GM13976 (cell line): ENCODE data around the gene FBXW11.

Source experiments
- DNase-seq: peaks from one replicate; pipeline ENCODE4 v3.0.0; 2012; ENCODE audit warnings: low spot score
- CTCF ChIP-seq: IDR thresholded peaks from 2 replicates; pipeline ENCODE4 v1.5.1; 2012; ENCODE audit warnings: borderline replicate concordance, mild to moderate bottlenecking; ENCODE audit not compliant: insufficient read depth; ENCODE audit errors: extremely low read depth, missing control alignments, control extremely low read depth
- in situ Hi-C: fragments of 300-500 bp; cut with MboI; formaldehyde crosslinking; loops from one replicate; pipeline ENCODE4 v1.12.0; 2022; ENCODE audit warnings: low sequenced_read_pairs, mixed read lengths, inconsistent platforms; ENCODE audit not compliant: unreplicated experiment

FBXW11 gene

GRCh38 chr5:172050080-172050479 lies 43.6 kb upstream of the FBXW11 start:
- in situ Hi-C loops: no loop called here
- TF ChIP-seq CTCF: no peak
- no peak for DNase-seq

GRCh38 chr5:172049226-172049796 lies 42.9 kb upstream of the FBXW11 start:
- TF ChIP-seq CTCF: no peak
- no peak for DNase-seq
- in situ Hi-C loops: loop anchor here (10.0 to 25.0 kb wide), 3 partner anchors 135 to 637 kb away; partner anchors contain the start of gene FGF18

- in situ Hi-C loops: loop anchor here (10.0 to 25.0 kb wide), 3 partner anchors 134 to 636 kb away; partner anchors contain the start of gene FGF18
- no peak for TF ChIP-seq CTCF
- DNase-seq: no peak
These were observed 42.2 kb upstream of the FBXW11 start for GRCh38 chr5:172048539-172049101.

DNA sequence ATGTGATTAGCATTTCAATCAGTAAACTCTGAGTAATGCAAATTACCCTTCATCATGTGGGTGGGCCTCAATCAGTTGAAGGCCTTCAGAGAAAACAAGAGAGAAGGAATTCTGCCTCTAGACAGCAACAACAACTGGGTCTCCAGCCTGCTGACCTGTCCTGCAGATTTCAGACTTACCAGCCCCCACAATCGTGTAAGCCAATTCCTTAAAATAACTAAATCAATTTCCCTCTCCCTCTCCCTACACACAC lies 41.7 kb upstream of the FBXW11 start:
- TF ChIP-seq CTCF: no peak
- DNase-seq: no peak
- in situ Hi-C loops: loop anchor here (10.0 to 25.0 kb wide), 3 partner anchors 133 to 636 kb away; partner anchors contain the start of gene FGF18

- no peak for TF ChIP-seq CTCF
- in situ Hi-C loops: loop anchor here (10.0 to 25.0 kb wide), 3 partner anchors 132 to 634 kb away; partner anchors contain the start of gene FGF18
- DNase-seq: no peak
These were observed 40.2 kb upstream of the FBXW11 start for GRCh38 chr5:172046593-172046992.

DNA sequence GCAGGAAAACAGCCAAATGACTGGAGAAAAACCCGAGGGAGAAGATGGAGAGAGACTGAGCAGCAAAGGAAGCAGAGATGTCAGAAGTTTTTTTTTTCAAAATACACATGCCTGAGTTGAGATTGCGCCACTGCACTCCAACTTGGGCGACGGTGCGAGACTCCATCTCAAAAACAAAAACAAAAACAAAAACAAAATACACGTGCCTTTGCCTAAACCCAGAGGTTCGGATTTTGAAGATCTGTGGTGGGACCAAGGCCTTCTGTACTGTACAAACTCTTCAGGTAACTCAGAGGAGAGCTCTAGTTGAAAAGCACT lies 38.8 kb upstream of the FBXW11 start:
- in situ Hi-C loops: loop anchor here (10.0 to 25.0 kb wide), 3 partner anchors 130 to 633 kb away; partner anchors contain the start of gene FGF18

More for the DNA sequence above, 38.8 kb upstream of the FBXW11 start:
- TF ChIP-seq CTCF: no peak
- DNase-seq: no peak
